Retina (tissue), 1 donor: ENCODE measurements around the gene DNMBP.
A peak's percentile ranks its signal among the peaks of the same experiment; 100 is the strongest.
"Not testable (repeated sequence)": the region's sequence is repeated elsewhere in the genome, so short reads cannot be mapped to it uniquely, and the experiment has no call there.

Experiments used
- DNase-seq: peaks from one replicate; pipeline ENCODE4 v3.0.0-alpha.2; 2016

Gene DNMBP

DNA sequence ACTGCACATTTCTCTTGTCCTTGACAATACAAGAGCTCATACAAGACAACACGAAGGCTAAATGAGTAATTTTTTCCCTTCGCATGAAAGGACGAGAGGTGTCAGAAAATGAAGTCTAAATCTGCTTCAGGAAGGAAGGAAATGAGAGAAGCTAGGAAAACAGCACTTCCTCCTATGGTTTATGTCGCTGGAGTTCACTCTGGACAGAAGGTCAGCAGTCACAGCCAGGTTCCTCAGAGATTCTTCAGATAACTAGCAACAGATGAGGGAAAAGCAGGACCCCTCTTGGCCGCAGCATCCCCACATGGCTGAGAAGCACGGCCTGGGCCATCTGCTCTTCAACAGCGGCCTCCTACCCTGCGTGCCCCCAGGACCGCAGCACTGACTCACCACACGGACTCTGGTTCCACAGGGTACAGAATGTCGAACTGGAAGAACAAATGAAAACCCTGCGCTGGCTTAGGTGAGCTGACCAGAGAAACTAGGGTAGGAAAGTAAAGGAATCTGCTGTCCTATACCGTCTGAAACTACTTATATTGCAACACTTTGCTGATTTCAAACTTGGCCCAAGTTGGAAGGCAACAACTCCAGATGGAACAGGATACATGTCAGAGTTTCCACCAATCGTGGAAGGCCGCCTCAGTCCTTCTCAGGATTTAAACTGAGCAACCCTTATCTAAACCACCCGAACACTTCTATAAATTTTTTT is 26.3 kb downstream of the DNMBP start:
- peak; percentile 11 for DNase-seq

DNA sequence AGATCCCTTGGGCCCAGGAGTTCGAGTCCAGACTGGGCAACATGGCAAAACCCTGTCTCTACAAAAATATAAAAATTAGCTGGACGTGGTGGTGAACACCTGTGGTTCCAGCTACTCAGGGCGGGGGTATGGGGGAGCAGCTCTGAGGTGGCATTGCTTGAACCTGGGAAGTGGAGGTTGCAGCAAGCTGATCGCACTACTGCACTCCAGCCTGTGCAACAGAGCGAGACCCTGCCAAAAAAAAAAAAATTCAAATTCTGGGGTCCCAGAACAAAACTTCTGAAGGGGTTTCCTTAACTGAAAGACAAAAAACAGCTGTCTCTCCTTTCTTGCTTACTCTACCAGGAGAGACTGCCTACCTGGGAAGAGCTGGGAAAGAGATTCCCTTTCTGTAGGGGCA is 27.0 kb downstream of the DNMBP start:
- no peak for DNase-seq

DNA sequence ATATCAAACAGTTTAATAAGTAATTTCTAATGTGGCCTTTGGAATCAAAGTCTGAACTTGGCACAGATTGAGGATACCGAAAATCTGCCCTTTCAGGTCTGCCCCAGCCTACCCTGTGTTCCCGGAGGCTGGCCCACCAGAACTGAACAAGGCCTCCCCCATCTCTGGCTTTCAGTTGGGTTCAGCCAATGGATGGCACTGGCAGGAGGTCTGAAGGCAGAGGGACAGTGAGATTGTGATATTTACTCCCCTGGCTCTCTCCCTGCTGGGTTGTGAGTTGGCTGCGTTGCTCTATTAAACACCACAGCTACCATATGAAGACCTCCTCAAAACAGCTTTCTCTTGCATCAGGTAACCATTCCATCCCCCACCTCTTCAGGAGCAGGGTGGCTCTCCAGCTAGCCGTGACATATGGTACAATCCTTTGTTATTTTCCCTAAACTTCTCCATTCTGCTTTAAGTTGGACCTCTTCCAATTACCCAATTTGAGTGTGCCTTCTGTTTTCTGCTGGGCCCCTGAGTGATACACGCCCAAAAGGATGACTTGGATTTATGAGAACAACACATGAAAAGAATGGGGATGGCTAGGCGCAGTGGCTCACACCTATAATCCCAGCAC is 28.1 kb downstream of the DNMBP start:
- no peak for DNase-seq

DNA sequence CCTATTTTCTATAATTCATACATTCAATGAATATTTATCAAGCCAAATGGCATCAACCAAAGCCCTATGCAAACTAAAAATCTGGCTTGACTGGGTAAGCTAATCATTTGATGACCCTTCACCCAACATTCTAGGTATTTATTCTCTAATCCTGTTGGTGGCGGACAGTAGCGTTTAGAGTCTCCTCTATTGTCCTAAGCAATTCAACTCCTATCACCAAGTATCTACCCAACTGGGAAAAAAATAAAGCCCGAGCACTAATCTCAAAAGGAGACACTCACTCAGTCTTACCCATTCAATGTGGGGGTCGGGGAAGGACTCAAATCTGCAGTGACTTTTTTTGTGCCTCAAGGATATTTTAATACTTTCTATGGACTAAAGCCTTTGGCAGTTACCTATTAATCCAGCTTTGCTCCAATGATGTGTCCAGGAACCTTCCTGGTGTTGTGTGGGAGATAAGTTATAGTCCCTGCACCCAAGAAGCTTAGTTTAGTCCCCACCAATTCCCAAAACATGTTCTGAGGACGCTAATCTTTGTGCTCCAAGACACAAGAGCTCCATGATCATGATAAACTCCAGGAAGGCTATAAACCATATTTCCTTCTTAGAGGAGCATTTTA is 30.6 kb downstream of the DNMBP start:
- no peak for DNase-seq

GRCh38 chr10:99977916-99978315 is 31.8 kb downstream of the DNMBP start:
- no peak for DNase-seq

GRCh38 chr10:99976886-99977665 is 32.7 kb downstream of the DNMBP start:
- no peak for DNase-seq

DNA sequence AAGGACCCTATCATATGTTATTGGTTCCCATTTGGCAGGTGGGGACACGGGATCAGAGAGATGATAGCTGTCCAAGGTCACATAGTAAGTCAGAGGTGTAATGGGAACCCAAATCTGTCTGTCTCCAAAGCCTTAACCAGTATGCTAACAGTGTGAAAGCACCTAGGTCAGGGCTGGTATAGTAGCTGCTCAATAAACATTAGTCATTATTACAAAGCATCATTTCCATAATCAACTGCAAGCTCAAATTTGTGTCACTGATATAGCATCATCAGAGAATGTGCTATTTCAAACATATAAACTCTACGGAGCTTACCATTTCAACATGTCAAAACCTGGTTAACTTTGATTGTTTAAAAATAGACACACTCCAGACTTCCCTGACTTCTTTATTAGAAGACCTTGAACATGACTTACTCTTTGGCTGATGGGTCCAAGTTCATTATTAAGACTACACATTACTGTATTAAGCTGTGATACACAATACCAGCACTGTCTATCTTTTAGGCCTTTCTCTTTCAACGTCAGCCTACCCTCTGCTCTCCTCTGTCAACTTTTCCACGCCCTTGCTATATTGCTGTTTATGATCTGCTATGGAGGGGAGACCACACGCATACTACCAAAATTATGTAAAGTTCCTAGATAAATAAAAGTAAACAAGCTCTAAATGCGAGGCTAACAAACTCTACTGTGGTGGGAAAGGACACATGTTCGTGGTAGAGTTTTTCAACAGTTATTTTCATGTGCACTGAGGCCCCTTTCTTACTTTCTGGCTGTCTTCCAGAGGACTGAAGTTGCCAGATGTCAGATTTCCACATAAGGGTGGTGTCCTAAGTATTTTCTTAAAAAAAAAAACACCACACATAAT is 33.6 kb downstream of the DNMBP start:
- no peak for DNase-seq

DNA sequence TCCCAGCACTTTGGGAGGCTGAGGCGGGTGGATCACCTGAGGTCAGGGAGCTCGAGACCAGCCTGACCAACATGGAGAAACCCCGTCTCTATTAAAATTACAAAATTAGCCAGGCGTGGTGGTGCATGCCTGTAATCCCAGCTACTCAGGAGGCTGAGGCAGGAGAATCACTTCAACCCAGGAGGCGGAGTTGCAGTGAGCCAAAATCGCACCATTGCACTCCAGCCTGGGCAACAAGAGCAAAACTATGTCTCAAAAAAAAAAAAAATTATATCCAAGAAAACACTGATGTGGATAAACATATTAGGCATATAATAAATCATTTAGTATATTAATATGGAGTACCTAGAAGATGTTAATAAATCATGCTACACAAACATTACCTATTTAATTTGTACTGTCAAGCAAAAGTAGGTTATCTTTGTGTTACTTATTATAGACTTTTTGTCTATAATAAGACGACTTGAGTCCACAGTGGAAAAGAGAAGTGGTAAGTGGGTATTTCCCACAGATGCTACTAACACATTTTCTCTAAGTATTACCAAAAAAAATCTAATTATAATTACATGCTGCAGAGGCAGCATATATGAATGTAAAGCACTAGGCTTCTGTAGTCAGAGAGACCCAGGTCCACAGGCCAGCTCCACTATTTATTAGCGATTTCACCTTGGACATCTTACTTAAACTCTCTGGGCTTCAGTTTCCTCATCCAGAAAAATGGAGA is 34.5 kb downstream of the DNMBP start:
- no peak for DNase-seq

DNA sequence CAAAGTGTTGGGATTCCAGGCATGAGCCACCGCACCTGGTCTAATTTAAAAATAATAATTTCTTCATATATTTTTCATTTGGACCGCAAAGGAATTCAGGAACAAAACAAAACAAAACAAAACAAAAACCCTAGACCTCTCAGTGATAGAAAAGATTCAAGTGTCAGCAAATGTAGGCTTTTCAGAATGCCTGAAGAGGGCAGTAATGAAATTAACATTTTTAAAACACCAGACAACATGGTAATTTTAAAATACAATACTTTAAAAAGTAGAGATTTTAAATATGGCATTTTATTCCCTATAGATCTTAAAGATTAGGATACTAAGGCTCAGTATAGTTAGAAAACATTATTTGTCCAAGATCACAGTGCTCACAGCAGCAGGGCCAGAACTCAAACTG is 36.6 kb downstream of the DNMBP start:
- no peak for DNase-seq

DNA sequence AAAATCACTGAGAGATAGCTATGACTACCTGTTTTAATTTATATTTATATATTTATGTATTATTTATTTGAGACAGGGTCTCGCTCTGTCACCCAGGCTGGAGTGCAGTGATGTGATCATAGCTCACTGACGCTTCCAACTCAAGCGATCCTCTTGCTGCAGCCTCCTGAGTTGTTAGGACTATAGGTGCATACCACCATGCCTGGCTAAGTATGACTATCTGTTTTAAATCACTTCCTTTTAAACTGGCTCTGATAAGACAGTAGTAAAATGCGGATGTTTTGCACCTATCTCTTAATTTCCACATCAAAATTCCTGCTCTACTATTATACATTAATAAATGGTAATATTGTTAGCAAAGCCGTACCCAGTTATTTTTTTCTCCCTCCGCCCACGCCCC is 41.8 kb downstream of the DNMBP start:
- no peak for DNase-seq

DNA sequence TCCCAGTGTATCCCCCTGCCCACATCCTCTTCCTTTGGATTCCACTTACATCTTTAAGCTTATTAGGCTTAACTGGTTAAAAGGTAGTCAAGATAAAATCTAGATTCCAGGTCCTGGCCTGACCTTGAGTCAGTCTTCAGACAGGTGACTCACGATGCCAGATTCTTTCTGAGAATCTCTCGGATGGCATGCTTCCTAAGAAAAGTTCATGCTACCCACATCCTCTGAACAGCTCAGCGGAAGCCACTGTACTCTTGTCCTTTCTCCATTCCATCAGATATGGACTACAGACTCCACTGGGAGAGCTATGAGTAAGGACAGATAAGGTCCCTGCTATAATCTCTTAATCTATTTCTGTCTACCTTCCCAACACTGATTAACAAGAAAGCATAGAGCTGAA is 43.4 kb downstream of the DNMBP start:
- DNase-seq = no peak

GRCh38 chr10:99965700-99966099 is 44.0 kb downstream of the DNMBP start:
- no peak for DNase-seq

DNA sequence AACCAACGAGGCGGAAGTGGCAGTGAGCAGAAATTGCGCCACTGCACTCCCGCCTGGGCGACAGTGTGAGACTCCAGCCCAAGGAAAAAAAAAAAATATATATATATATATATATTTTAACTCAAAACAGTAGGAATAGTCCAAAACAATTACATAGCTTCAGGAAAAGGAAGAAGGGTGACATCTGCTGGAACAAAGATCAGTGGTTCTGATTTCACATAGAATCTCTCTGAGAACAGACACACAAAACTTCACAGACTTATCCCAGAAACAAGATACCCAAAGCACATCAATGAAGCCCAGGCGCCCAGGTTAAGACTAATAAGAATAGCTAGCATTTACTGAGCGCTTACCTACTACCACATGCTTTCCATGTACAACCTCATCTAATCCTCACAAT is 45.0 kb downstream of the DNMBP start:
- DNase-seq = no peak

DNA sequence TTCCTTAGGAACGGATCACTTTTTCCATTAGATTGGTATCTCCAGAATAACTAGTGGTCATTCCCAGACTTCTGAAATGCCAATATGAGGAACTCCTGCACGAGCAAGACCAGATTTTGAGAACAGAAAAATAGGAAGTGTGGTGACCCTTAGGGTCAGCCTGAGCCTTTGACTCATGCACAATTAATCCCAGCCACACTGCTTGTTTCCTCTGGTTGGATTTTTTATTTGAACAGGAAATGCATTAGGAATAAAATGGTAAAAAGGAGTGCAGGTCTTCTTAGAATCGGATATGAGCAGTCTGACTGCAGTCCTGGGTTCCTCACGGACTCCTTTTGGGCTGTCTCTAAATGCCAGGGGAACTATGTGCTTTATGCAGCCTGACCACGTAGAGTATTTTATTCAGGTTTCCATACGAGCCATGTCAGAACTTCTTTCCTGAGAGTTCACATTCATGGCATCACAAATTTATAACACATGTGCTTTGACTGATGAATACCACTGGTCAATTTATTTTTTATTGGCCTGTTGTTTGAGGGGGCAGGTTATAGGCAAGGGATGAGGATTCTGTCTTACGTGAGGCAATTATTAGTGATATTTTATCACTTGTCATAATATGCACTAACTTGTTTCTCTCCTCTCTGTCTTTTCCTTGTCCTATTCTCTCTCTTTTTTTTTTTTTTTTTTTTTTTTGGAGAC is 46.1 kb downstream of the DNMBP start:
- not testable (repeated sequence) for DNase-seq

- DNase-seq = no peak
Measured at GRCh38 chr10:99958806-99959205, 50.9 kb downstream of the DNMBP start.

GRCh38 chr10:99958302-99958701 is 51.4 kb downstream of the DNMBP start:
- no peak for DNase-seq

DNA sequence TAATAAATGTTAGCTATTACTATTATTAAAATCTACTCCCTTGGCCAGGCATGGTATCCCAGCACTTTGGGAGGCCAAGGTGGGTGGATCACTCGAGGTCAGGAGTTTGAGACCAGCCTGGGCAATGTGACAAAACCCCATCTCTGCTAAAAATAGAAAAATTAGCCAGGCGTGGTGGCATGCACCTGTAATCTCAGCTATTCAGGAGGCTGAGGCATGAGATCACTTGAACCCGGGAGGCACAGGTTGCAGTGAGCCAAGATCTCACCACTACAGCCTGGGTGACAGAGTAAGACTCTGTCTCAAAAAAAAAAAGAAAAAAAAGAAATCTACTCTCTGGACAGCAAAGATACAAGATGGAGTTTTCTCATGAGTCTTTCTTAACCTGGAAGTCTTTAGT is 56.2 kb downstream of the DNMBP start:
- not testable (repeated sequence) for DNase-seq

- DNase-seq = no peak
Measured at GRCh38 chr10:99952799-99953198, 56.9 kb downstream of the DNMBP start.

DNA sequence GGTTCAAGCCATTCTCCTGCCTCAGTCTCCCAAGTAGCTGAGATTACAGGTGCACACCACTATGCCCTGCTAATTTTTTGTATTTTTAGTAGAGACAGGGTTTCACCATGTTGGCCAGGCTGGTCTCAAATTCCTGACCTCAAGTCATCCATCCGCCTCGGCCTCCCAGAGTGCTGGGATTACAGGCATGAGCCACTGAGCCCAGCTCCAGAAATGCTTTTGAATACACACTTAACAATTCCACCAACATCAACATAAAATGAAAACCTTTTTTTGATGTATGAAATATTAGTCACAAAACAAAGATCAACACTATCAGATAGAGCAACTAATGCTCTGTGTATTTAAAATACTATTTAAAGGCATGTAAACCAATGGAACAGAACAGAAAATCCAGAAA is 63.7 kb downstream of the DNMBP start:
- DNase-seq = not testable (repeated sequence)

GRCh38 chr10:99945263-99945662 is 64.5 kb downstream of the DNMBP start:
- no peak for DNase-seq

DNA sequence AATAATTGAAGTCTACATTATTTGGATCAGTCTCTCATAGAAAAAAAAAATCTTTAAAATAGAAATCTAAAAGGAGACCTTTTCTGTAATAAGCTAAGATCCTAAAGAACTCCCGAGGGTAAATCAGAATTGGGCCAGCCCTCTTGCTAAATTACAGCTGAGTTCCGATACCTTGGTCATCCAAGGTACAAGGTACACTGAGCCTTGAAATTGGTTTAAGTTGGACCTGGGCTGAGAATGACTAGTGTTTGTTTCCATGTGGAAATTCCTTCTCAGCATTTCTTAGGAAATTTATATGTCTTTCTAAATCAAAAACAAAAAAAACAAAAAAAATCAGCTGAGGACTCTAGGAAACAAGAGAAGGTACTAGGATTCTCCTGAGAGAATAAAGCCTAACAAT is 64.9 kb downstream of the DNMBP start:
- no peak for DNase-seq
